ENCODE results near the gene PBRM1. TPM values are rescaled to one million over a fixed set of nuclear protein-coding genes. Genes with fewer than 3 reads are reported as not detected.

The PBRM1 gene
- total and polyA plus RNA-seq, 2 of the 13 experiments (the other 11 are each of a cell fraction or from before 2014, with no cell fraction given): 10.9 to 33.2 TPM

- TF ChIP-seq, protein P1, sequence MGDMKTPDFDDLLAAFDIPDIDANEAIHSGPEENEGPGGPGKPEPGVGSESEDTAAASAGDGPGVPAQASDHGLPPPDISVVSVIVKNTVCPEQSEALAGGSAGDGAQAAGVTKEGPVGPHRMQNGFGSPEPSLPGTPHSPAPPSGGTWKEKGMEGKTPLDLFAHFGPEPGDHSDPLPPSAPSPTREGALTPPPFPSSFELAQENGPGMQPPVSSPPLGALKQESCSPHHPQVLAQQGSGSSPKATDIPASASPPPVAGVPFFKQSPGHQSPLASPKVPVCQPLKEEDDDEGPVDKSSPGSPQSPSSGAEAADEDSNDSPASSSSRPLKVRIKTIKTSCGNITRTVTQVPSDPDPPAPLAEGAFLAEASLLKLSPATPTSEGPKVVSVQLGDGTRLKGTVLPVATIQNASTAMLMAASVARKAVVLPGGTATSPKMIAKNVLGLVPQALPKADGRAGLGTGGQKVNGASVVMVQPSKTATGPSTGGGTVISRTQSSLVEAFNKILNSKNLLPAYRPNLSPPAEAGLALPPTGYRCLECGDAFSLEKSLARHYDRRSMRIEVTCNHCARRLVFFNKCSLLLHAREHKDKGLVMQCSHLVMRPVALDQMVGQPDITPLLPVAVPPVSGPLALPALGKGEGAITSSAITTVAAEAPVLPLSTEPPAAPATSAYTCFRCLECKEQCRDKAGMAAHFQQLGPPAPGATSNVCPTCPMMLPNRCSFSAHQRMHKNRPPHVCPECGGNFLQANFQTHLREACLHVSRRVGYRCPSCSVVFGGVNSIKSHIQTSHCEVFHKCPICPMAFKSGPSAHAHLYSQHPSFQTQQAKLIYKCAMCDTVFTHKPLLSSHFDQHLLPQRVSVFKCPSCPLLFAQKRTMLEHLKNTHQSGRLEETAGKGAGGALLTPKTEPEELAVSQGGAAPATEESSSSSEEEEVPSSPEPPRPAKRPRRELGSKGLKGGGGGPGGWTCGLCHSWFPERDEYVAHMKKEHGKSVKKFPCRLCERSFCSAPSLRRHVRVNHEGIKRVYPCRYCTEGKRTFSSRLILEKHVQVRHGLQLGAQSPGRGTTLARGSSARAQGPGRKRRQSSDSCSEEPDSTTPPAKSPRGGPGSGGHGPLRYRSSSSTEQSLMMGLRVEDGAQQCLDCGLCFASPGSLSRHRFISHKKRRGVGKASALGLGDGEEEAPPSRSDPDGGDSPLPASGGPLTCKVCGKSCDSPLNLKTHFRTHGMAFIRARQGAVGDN (CRISPR knock-in tag; IDR thresholded peaks at IDR 0.05): no peak
- TF ChIP-seq PHF8 (CRISPR knock-in tag; IDR thresholded peaks at IDR 0.05) (no peak), TCF7 (IDR thresholded peaks at IDR 0.05; ENCODE audit: low read depth) (peak; percentile 31; the same call in 1 of the 2 replicates), HNF4A (CRISPR knock-in tag; IDR thresholded peaks at IDR 0.05) (peak; percentile 26), PITX1 (CRISPR knock-in tag; IDR thresholded peaks at IDR 0.05) (no peak), MED13 (CRISPR knock-in tag; IDR thresholded peaks at IDR 0.05) (0 out of 2 replicates have a peak, but pooled peaks have one; percentile 9), KLF12 (CRISPR knock-in tag; IDR thresholded peaks at IDR 0.05; ENCODE audit: borderline replicate concordance) (0 out of 2 replicates have a peak, but pooled peaks have one; percentile 10), TGIF2 (CRISPR knock-in tag; IDR thresholded peaks at IDR 0.05) (peak; percentile 85; the same call in 1 of the 2 replicates), ERF (CRISPR knock-in tag; IDR thresholded peaks at IDR 0.05) (peak; percentile 7; the same call in 1 of the 2 replicates), RARG (CRISPR knock-in tag; IDR thresholded peaks at IDR 0.05; ENCODE audit: low read depth) (no peak), ZNF576 (CRISPR knock-in tag; IDR thresholded peaks at IDR 0.05) (no peak), ZNF772 (CRISPR knock-in tag; IDR thresholded peaks at IDR 0.05) (no peak), SAP130 (CRISPR knock-in tag; IDR thresholded peaks at IDR 0.05; ENCODE audit: low read depth) (no peak), NCOA2 (CRISPR knock-in tag; IDR thresholded peaks at IDR 0.05) (0 out of 2 replicates have a peak, but pooled peaks have one; percentile 27), MXI1 (IDR thresholded peaks at IDR 0.05; ENCODE audit: borderline replicate concordance, low read depth, low read length) (peak; percentile 53; the same call in 1 of the 3 replicates), PAXIP1 (CRISPR knock-in tag; conservative IDR thresholded peaks at IDR 0.05) (no peak)
- TF ChIP-seq, protein P2, sequence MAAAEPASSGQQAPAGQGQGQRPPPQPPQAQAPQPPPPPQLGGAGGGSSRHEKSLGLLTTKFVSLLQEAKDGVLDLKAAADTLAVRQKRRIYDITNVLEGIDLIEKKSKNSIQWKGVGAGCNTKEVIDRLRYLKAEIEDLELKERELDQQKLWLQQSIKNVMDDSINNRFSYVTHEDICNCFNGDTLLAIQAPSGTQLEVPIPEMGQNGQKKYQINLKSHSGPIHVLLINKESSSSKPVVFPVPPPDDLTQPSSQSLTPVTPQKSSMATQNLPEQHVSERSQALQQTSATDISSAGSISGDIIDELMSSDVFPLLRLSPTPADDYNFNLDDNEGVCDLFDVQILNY (CRISPR knock-in tag; conservative IDR thresholded peaks at IDR 0.05): 0 out of 2 replicates have a peak, but pooled peaks have one; percentile 52
- TF ChIP-seq, protein P3, sequence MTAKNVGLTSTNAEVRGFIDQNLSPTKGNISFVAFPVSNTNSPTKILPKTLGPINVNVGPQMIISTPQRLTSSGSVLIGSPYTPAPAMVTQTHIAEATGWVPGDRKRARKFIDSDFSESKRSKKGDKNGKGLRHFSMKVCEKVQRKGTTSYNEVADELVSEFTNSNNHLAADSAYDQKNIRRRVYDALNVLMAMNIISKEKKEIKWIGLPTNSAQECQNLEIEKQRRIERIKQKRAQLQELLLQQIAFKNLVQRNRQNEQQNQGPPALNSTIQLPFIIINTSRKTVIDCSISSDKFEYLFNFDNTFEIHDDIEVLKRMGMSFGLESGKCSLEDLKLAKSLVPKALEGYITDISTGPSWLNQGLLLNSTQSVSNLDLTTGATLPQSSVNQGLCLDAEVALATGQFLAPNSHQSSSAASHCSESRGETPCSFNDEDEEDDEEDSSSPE (CRISPR knock-in tag; IDR thresholded peaks at IDR 0.05): peak; percentile 84
- TF ChIP-seq, protein P4, sequence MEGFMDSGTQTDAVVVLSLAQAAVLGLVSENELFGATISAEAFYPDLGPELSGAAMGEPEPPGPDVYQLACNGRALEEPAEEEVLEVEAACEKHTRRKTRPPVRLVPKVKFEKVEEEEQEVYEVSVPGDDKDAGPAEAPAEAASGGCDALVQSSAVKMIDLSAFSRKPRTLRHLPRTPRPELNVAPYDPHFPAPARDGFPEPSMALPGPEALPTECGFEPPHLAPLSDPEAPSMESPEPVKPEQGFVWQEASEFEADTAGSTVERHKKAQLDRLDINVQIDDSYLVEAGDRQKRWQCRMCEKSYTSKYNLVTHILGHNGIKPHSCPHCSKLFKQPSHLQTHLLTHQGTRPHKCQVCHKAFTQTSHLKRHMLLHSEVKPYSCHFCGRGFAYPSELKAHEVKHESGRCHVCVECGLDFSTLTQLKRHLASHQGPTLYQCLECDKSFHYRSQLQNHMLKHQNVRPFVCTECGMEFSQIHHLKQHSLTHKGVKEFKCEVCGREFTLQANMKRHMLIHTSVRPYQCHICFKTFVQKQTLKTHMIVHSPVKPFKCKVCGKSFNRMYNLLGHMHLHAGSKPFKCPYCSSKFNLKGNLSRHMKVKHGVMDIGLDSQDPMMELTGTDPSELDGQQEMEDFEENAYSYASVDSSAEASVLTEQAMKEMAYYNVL (CRISPR knock-in tag; IDR thresholded peaks at IDR 0.05; ENCODE audit: borderline replicate concordance): no peak
Measured at GRCh38 chr3:52685285-52685708, 416 bp downstream of the PBRM1 start (continued).
